NCI-H1417 treated with DMSO at 0.1 percent for 48 hours (cell line): ENCODE measurements around the gene FAM193A.
"Not testable (repeated sequence)": the region's sequence is repeated elsewhere in the genome, so short reads cannot be mapped to it uniquely, and the experiment has no call there.

Experiments
- DNase-seq: peaks from one replicate; lab custom pipeline; 2025; lab: John Stamatoyannopoulos, UW

Gene FAM193A

GRCh38 chr4:2694691-2695090 lies 158.2 kb downstream of the FAM193A start:
- no peak for DNase-seq

- no peak for DNase-seq
These were observed 159.1 kb downstream of the FAM193A start for GRCh38 chr4:2695346-2696060.

- no peak for DNase-seq
These were observed 160.0 kb downstream of the FAM193A start for GRCh38 chr4:2696423-2696822.

- DNase-seq, result no peak
These were observed 161.6 kb downstream of the FAM193A start for GRCh38 chr4:2697995-2698414.

- no peak for DNase-seq
These were observed 162.1 kb downstream of the FAM193A start for GRCh38 chr4:2698504-2698903.

- DNase-seq, result no peak
These were observed 162.6 kb downstream of the FAM193A start for GRCh38 chr4:2698951-2699505.

- no peak for DNase-seq
These were observed 163.1 kb downstream of the FAM193A start for GRCh38 chr4:2699534-2699933.

GRCh38 chr4:2700031-2700430 lies 163.6 kb downstream of the FAM193A start:
- no peak for DNase-seq

GRCh38 chr4:2702361-2702760 lies 165.9 kb downstream of the FAM193A start:
- DNase-seq, result no peak

GRCh38 chr4:2702770-2703169 lies 166.3 kb downstream of the FAM193A start:
- no peak for DNase-seq

GRCh38 chr4:2712261-2712842 lies 175.9 kb downstream of the FAM193A start:
- no peak for DNase-seq

GRCh38 chr4:2713337-2713736 lies 176.9 kb downstream of the FAM193A start:
- no peak for DNase-seq

GRCh38 chr4:2714061-2714770 lies 177.8 kb downstream of the FAM193A start:
- DNase-seq, result no peak

- DNase-seq, result no peak
These were observed 178.5 kb downstream of the FAM193A start for GRCh38 chr4:2714918-2715317.

GRCh38 chr4:2715426-2715825 lies 179.0 kb downstream of the FAM193A start:
- DNase-seq, result no peak

GRCh38 chr4:2716236-2716635 lies 179.8 kb downstream of the FAM193A start:
- DNase-seq, result no peak

GRCh38 chr4:2721586-2721985 lies 185.1 kb downstream of the FAM193A start:
- DNase-seq, result no peak

GRCh38 chr4:2722033-2722432 lies 185.6 kb downstream of the FAM193A start:
- no peak for DNase-seq

- no peak for DNase-seq
These were observed 187.3 kb downstream of the FAM193A start for GRCh38 chr4:2723751-2724150.

- DNase-seq, result no peak
These were observed 188.9 kb downstream of the FAM193A start for GRCh38 chr4:2725380-2725779.

- not testable (repeated sequence) for DNase-seq
These were observed 190.4 kb downstream of the FAM193A start for GRCh38 chr4:2726881-2727280.

GRCh38 chr4:2728221-2728620 lies 191.8 kb downstream of the FAM193A start:
- no peak for DNase-seq
